H1 (cell line): ENCODE data around the gene GUCY1A2. TPM values are rescaled to one million over a fixed set of nuclear protein-coding genes. Genes with fewer than 3 reads are reported as not detected.

Experiments
- EGR1 ChIP-seq: IDR thresholded peaks from 2 replicates; pipeline ENCODE4 v1.6.1; 2011; ENCODE audit warnings: low read depth, low read length, borderline replicate concordance
- polyA plus RNA-seq, 7 experiments: library from polyadenylated mRNA; depleted of rRNA in 3 of 7; stranded (reverse) in 5 of 7; unstranded in 2 of 7; fragments of >200 nt in 5 of 7; fragments of 200-250 nt in 2 of 7; gene quantifications; 1 replicate in 5 of 7; 2 replicates in 1 of 7; 4 replicates in 1 of 7; pipeline versions ENCODE4 v1.2.1 to v1.2.3, GENCODE V29; 2011 to 2013; ENCODE audit warnings: missing spikeins in 2 of 7, mixed read lengths in 2 of 7
- total RNA-seq: library from RNA; stranded (reverse); fragmentation: NEBNext Ultra II Directional; extraction: Animal tissue kit (Norgen Biotek cat#: 25700); gene quantifications from 2 replicates; pipeline ENCODE4 v1.2.1, GENCODE V29; 2021

GUCY1A2 gene
- total and polyA plus RNA-seq, 2 of the 8 experiments (the other 6 are each of a cell fraction or from before 2014, with no cell fraction given): 0.11 to 1.9 TPM

DNA sequence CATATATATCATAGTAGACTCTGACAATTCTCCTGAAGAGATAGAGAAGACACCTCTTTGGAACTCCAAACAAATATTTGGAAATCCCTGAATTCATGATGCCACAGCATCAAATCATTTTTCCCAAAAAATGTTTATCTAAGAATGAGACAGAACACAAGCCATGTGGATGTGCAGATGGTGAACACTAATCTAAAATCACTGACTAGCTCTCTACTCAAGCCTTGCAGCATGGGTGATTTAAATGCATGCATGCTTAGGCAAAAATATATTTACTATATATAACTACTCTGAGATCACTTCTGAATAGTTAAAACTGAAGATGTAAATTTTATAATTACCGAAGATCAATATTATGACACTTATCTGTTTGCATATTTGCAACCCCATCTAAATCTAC, 289.9 kb downstream of the GUCY1A2 start (continued):
- no peak for TF ChIP-seq EGR1
